Prostate gland (tissue), 2 donors: ENCODE measurements around the gene E2F4.

ENCODE experiments used
- POLR2A ChIP-seq: fragments of 450-650 bp; IDR thresholded peaks from one replicate; pipeline ENCODE4 v1.6.1; 2016; ENCODE audit warnings: antibody characterized with exemption, mild to moderate bottlenecking
- TF ChIP-seq, protein P1 (sequence below), 4 experiments: fragments of 200-600 bp in 2 of 4; fragments of 450-650 bp in 2 of 4; sonication (generic) in 2 of 4; IDR thresholded peaks; 1 replicate in 3 of 4; 2 replicates in 1 of 4; pipeline ENCODE4 v1.5.1; 2016 to 2019; ENCODE audit warnings: antibody characterized with exemption in 4 of 4, mild to moderate bottlenecking in 2 of 4, moderate library complexity in 2 of 4

DNA sequence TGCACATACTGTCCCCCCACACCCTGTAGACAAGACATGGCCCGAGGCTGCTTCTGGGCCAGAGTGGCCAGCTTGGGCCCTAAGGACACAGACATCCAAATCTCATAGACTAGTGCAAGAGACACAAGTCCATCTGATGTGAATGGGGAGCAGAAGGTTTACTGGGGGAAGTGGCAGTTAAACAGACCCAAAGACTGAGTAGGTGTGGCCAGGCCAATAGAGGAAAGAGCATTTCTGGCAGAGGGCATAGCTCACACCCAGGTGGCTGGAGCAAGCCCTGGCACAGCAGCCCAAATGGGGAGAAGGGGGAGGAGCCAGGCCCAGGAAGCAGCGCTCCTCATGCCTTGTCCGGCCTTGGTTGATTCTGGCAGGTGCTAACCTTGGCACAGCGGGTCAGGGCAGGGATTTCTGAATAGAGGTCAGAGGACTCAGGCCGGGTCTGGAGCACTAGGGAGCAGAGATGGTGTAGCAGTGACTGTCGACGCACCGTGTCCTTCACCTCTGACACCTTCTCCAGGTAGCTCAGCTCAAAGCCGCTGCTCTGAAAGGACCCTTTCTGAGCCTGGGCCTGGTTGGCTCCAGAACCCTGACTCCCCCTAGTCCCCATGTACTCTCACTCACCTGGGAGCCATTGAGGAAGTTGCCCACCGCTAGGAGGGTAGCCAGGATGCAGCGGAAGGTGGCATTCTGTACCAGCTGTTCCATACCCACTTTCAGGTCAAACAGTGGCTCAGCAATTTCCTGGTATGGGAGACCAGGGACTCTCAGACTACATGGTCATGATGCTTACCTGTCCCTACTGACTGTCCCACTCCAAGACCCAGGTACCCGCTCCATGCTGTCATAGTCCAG, 39.1 kb downstream of the E2F4 start:
- TF ChIP-seq, protein P1, sequence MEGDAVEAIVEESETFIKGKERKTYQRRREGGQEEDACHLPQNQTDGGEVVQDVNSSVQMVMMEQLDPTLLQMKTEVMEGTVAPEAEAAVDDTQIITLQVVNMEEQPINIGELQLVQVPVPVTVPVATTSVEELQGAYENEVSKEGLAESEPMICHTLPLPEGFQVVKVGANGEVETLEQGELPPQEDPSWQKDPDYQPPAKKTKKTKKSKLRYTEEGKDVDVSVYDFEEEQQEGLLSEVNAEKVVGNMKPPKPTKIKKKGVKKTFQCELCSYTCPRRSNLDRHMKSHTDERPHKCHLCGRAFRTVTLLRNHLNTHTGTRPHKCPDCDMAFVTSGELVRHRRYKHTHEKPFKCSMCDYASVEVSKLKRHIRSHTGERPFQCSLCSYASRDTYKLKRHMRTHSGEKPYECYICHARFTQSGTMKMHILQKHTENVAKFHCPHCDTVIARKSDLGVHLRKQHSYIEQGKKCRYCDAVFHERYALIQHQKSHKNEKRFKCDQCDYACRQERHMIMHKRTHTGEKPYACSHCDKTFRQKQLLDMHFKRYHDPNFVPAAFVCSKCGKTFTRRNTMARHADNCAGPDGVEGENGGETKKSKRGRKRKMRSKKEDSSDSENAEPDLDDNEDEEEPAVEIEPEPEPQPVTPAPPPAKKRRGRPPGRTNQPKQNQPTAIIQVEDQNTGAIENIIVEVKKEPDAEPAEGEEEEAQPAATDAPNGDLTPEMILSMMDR (IDR thresholded peaks at IDR 0.05): no peak
- TF ChIP-seq POLR2A: no peak
